WTC11 (cell line): ENCODE measurements around the gene CDKN2AIP.
"Not testable (repeated sequence)": the region's sequence is repeated elsewhere in the genome, so short reads cannot be mapped to it uniquely, and the experiment has no call there.

Experiments used
- JUN ChIP-seq: sonication (generic); formaldehyde crosslinking; IDR thresholded peaks from 2 replicates; pipeline ENCODE4 v1.8.0; 2023; ENCODE audit warnings: mild to moderate bottlenecking, missing genetic modification reagents
- ZNF121 ChIP-seq: sonication (generic); formaldehyde crosslinking; IDR thresholded peaks from 2 replicates; pipeline ENCODE4 v1.8.0; 2023; ENCODE audit warnings: missing genetic modification reagents
- ZNF512 ChIP-seq: sonication (generic); formaldehyde crosslinking; IDR thresholded peaks from 2 replicates; pipeline ENCODE4 v1.8.1; 2022; ENCODE audit warnings: missing genetic modification reagents, borderline replicate concordance
- TF ChIP-seq, protein P1 (sequence below): sonication (generic); formaldehyde crosslinking; IDR thresholded peaks from 2 replicates; pipeline ENCODE4 v1.8.0; 2022; ENCODE audit warnings: mild to moderate bottlenecking, missing genetic modification reagents
- TF ChIP-seq, protein P2 (sequence below): sonication (generic); formaldehyde crosslinking; conservative IDR thresholded peaks from 2 replicates; pipeline ENCODE4 v1.8.1; 2022; ENCODE audit warnings: mild to moderate bottlenecking, missing genetic modification reagents

DNA sequence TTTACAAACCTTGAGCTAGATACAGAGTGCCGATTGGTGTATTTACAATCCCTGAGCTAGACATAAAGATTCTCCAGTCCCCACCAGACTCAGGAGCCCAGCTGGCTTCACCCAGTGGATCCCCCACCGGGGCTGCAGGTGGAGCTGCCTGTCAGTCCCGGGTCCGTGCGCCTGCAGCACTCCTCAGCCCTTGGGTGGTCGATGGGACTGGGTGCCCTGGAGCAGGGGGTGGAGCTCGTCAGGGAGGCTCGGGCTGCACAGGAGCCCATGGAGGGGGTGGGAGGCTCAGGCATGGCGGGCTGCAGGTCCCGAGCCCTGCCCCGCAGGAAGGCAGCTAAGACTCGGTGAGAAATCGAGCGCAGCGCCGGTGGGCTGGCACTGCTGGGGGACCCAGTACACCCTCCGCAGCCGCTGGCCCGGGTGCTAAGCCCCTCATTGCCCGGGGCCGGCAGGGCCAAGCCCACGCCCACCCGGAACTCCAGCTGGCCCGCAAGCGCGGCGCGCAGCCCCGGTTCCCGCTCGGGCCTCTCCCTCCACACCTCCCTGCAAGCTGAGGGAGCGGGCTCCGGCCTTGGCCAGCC lies 38.2 kb downstream of the CDKN2AIP start:
- TF ChIP-seq JUN (CRISPR knock-in tag); ZNF512 (CRISPR knock-in tag); ZNF121: not testable (repeated sequence)
- TF ChIP-seq, protein P1, sequence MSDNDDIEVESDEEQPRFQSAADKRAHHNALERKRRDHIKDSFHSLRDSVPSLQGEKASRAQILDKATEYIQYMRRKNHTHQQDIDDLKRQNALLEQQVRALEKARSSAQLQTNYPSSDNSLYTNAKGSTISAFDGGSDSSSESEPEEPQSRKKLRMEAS = not testable (repeated sequence)
- TF ChIP-seq, protein P2, sequence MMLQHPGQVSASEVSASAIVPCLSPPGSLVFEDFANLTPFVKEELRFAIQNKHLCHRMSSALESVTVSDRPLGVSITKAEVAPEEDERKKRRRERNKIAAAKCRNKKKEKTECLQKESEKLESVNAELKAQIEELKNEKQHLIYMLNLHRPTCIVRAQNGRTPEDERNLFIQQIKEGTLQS (CRISPR knock-in tag) = not testable (repeated sequence)
